NOMO-1 treated with DMSO at 0.1 percent for 48 hours (cell line): ENCODE measurements around the gene RFK.

ENCODE experiments used
- DNase-seq: peaks from one replicate; lab custom pipeline; 2025; ENCODE audit not compliant: unreplicated experiment; lab: John Stamatoyannopoulos, UW

The RFK gene

GRCh38 chr9:76372336-76372735 is 21.9 kb downstream of the RFK start:
- DNase-seq, result peak; percentile 40

DNA sequence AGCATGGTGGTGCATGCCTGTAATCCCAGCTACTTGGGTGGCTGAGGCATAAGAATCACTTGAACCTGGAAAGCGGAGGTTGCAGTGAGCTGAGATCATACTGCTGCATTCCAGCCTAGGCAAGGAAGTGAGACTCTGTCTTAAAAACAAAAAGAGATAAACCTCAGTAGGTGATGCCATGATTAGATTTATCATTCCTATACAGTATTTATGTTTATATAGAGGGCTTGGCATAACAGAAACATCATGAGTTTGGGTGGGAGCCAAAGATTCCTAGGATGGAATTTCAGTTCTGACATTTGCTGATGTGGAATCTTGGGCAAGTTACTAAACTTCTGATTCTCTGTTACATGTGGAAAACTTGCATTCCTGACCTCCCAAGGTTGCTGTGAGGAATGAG is 22.3 kb downstream of the RFK start:
- DNase-seq, result no peak

DNA sequence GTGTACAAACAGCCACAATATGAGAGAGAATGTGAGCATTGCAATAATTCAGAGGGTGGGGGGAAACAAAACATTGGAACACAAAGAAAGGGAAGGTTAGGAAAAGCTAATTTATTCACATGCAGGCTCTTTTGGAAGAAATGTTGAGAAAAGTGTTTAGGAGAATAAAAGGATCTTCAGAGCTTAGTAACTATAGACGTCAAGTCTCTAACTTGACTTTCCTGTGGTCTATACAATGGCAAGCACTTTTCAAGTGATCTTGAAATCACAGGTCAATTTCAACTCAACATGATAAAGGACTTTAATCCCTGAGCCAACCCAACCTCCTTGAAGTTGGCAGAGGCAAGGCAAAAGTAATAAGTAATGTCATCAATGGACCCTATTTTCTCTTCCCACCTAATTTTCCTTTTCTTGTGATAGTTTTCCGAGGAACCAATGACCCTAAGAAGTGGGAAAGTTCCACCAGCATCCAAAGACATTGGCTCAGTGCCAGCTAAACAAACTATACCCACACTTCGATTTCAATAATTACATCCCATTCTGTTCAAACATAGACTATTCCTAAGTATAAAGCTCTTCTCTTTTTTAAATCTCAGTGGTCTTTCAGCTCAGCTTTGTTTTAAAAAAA is 23.7 kb downstream of the RFK start:
- no peak for DNase-seq

DNA sequence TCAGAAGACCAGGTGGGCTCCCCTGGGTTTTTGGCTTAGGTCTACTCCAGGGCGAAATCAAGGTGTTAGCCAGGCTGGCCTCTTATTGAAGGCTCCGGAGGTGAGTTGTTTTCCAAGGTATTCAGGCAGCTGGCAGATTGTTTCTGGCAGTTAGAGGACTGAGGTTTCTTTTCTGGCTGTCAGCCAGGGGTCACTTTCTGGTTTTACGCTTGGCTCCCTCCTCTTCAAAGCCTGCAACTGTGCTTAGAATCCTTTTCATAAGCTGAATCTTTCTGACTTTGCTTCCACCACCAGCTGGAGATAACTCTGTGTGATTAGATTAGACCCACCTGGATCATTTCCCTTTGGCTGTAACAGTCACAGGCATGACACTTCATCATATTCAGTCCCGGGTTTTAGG is 24.6 kb downstream of the RFK start:
- DNase-seq, result no peak

- DNase-seq, result peak; percentile 33
Observed at GRCh38 chr9:76366275-76366674, 28.0 kb downstream of the RFK start.

DNA sequence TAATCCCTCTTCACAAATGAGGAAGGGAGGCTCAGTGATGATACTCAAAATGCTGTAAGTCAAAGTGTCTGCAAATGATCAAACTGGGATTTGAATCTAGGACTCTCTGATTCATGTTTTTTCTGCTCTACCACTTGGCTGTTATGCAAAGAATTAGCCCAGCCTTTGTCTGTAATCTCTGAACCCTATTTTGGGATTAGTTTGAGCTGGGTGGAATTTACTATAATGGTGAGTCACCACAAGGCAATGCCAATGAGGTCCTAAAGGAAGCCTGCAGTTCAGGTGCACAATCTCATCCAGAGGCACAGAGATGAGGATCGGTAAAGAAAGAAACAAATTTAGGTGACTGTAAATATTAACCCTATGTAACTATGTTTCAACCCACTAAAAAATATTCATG is 29.2 kb downstream of the RFK start:
- no peak for DNase-seq

GRCh38 chr9:76363032-76363395 is 31.2 kb downstream of the RFK start:
- no peak for DNase-seq

DNA sequence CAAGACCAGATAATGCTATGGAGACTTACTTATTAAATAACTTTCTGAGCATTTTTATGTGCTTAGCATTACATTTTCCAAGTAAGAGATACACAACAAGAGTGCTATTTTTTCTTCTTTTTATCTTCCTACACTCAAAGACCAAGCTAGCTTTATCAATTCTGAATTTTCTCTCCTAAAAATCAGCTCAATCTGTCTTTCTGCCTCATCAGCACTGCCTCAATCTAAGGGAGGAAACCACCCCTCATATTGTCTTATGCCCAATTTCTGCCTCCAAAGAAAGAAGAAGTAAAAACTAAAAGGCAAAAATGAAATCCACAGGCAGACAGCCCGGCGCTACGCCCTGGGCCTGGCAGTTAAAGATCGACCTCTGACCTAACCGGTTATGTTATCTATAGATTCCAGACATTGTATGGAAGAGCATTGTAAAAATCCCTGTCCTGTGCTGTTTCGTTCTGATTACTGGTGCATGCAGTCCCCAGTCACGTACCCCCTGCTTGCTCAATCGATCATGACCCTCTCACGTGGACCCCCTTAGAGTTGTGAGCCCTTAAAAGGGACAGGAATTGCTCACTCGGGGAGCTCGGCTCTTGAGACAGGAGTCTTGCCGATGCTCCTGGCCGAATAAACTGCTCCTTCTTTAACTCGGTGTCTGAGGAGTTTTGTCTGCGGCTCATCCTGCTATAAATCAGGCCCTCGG is 31.7 kb downstream of the RFK start:
- peak; percentile 1 for DNase-seq

GRCh38 chr9:76359766-76360165 is 34.5 kb downstream of the RFK start:
- DNase-seq, result no peak

DNA sequence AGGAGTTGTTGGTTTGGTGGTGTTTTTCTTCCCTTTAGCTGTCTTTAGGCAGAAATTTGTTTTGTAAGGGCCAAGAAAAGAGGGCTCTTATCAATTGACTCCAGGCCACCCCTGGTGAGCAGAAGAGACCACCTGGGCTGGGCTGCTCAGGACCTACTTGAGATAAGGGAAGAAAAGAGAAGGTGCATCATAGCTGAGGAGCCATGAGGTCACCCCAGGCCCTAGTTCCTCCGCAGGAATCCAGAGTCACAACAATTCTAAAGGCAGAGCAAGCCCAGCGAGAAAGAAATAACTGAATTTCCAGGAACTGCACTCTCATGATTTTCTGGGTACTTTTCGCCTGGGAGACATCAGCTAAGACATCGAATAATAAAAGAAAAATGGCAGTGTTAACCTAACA is 34.9 kb downstream of the RFK start:
- DNase-seq, result no peak

GRCh38 chr9:76358628-76359280 is 35.5 kb downstream of the RFK start:
- DNase-seq, result peak; percentile 72

DNA sequence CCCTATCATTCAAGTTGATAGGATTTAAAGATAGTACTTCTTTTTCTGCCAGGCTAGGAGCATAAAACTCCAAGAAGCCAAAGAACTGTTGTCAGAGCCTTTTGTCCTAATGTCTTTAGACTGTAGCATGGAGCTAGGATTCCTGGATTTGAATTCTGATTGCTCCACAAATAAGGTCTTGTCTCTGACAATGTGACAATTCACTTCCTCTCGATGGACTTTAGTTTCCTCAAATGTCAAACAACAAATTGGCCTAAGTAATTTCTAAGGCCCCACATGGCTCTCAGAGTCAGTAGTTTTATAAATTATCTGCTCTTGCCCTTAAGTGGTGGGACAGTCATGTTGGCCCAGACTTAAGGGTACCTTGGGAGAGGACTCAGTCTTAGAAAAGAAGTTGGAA is 36.7 kb downstream of the RFK start:
- peak; percentile 0 for DNase-seq

- no peak for DNase-seq
Observed at GRCh38 chr9:76355886-76356285, 38.3 kb downstream of the RFK start.

- no peak for DNase-seq
Observed at GRCh38 chr9:76354221-76354620, 40.0 kb downstream of the RFK start.

- peak; percentile 48 for DNase-seq
Observed at GRCh38 chr9:76353280-76353679, 40.9 kb downstream of the RFK start.

- peak; percentile 49 for DNase-seq
Observed at GRCh38 chr9:76352026-76352620, 42.1 kb downstream of the RFK start.

GRCh38 chr9:76351006-76351405 is 43.2 kb downstream of the RFK start:
- peak; percentile 7 for DNase-seq

- DNase-seq, result no peak
Observed at GRCh38 chr9:76349865-76350264, 44.4 kb downstream of the RFK start.

DNA sequence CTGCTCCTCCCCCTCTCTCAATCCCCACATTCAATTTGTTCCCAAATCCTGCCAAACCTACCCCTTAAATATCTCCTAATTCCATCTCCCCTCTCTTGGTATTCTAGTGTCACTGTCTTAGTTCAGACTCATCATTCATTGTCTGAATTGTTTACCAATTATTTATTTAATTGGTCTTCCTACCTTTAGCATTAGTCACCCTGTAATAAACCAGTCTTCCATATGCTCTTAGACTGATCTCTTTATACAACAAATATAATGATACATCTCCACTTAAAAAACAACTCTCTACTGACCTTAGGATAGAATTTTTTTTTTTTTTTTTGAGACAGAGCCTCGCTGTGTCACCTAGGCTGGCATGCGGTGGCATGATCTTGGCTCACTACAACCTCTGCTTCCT is 51.4 kb downstream of the RFK start:
- DNase-seq, result no peak

DNA sequence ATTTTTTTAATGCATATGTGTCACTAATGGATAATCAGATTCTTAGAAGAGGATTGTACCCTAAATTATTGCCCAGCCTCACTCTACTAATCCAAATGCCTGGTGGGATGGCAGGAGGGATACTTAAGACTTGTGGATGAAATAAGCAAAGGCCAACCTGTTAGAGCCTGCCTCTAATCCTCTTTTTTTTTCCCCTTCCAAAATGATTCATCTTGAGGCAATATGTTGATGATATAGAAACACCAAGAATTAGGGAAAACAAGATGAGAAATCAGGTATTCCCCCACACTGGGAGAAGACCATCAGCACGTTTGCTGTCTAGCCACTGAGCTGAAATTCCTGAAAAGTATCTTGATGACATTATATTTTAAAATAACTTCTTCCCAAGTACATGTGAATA is 52.0 kb downstream of the RFK start:
- DNase-seq, result no peak

DNA sequence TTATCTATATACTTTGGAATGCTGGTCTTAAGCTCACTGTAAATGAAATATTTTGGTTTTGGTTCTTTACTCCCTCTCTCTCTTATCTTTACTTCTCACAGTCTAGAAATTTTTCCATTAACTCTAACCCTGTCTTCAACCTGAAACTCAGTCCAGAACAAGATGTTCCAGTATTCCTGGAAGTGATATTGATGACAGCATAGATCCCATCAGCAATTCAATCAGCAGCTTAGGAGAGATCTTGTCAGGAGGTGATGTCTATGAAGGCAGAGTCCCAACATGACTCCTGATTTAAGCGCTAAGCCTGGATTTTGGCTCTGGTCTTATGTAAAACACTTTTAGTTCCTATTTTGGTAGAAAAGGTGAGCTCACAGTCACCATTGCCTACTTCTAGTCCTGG is 52.6 kb downstream of the RFK start:
- DNase-seq, result no peak

DNA sequence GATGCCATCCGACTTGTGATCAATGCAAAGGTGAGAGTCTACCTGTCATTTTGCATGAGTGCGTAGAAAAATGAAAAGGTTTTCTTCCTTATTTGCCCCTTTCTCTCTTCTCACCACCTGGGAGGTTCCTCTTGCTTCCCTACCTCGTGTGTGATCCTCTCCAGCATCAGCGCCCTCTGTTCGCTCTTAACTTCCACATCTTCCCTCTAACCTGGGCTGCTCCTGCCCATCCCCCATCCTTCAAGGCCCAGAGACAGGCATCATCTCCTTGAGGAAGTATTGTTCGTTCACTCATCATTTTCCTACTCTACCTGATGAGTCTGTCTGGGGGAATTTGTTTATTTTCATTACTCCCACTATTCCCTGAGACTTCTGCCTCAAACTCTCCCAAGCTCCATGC is 55.8 kb downstream of the RFK start:
- DNase-seq, result no peak
